NCI-H2227 treated with DMSO at 0.1 percent for 48 hours (cell line): ENCODE results near the gene CENPH.
"Not testable (repeated sequence)": the region's sequence is repeated elsewhere in the genome, so short reads cannot be mapped to it uniquely, and the experiment has no call there.

Experiments used
- DNase-seq: peaks from one replicate; lab custom pipeline; 2025; lab: John Stamatoyannopoulos, UW

Gene CENPH, protein sequence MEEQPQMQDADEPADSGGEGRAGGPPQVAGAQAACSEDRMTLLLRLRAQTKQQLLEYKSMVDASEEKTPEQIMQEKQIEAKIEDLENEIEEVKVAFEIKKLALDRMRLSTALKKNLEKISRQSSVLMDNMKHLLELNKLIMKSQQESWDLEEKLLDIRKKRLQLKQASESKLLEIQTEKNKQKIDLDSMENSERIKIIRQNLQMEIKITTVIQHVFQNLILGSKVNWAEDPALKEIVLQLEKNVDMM

DNA sequence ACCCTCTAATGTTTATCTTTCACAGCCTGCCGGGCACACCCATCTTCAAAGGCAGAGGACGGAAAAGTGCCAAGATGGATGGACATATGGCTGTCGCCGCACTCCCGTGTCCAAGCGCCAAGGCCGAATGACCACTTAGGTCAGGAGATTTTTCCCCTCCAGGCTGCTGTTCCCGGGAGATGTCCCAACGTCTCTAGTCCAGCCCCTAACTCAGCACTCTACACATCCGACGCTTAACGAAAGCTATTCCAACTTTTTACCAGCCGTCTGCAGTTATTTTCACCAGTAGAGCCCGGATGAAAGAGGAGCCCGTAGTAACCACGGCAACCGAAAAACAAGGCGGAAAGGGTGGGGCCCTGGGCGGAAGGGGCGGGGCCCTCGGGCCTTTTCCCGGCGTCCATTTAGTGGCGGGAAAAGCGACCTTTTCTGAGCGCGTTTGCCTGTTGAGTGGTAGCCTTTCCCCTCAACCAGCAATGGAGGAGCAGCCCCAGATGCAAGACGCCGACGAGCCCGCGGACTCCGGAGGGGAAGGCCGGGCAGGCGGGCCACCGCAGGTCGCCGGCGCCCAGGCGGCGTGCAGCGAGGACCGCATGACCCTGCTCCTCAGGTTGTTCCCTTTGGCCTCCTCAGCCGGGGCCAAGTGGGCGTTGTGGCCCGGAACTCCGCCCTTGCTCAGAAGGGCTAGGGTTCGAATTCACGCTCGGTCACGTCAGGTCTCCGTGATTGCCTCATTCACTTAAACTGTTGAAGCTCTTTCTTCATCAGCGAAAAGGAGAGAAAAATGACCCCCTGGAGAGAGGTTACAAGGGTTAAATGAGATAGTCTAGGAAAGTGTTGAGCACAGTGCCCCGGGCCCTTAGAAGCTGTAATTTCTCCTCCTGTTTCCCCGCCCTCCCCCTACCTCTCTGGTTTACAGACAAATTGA, at the start of gene CENPH:
TSS of gene CENPH (plus strand) at position 422 of the 925 bp plus-strand sequence. CDS start at position 474, 52 bp downstream.
- DNase-seq, result peak; percentile 86

DNA sequence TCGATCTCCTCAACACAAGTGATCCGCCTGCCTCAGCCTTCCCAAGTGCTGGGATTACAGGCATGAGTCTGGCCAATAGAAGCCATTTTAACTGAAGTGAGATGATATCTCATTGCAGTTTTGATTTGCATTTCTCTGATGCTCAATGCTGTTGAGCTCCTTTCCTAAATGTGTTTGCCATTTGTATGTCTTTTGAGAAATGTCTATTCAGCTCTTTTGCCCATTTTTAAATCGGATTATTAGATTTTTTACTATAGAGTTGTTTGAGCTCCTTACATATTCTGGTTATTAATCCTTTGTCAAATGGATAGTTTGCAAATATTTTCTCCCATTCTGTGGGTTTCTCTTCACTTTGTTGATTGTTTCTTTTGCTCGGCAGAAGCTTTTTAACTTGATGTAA, 49.1 kb upstream of the CENPH start:
- DNase-seq, result not testable (repeated sequence)

DNA sequence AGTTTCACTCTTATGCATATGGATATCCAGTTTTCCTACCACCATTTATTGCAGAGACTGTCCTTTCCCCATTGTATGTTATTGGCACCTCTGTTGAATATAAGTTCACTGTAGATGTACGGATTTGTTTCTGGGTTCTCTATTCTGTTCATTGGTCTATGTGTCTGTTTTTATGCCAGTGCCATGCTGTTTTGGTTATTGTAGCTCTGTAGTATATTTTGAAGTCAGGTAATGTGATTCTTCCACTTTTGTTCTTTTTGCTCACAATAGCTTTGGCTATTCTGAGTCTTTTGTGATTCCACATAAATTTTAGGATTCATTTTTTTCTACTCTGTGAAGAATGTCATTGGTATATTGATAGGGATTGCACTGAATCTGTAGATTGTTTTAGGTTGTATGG, 48.6 kb upstream of the CENPH start:
- DNase-seq, result no peak

DNA sequence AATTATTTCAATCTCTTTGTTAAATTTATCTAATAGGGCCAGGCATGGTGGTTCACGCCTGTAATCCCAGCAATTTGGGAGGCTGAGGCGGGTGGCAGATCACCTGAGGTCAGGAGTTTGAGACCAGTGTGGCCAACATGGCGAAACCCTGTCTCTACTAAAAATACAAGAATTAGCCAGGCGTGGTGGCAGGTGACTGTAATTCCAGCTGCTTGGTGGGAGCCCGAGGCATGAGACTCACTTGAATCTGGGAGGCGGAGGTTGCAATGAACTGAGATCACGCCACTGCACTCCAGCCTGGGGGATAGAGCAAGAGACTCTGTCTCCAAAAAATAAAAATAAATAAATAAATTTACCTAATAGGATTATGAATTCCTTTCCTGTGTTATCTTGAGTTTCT, 40.8 kb upstream of the CENPH start:
- not testable (repeated sequence) for DNase-seq

DNA sequence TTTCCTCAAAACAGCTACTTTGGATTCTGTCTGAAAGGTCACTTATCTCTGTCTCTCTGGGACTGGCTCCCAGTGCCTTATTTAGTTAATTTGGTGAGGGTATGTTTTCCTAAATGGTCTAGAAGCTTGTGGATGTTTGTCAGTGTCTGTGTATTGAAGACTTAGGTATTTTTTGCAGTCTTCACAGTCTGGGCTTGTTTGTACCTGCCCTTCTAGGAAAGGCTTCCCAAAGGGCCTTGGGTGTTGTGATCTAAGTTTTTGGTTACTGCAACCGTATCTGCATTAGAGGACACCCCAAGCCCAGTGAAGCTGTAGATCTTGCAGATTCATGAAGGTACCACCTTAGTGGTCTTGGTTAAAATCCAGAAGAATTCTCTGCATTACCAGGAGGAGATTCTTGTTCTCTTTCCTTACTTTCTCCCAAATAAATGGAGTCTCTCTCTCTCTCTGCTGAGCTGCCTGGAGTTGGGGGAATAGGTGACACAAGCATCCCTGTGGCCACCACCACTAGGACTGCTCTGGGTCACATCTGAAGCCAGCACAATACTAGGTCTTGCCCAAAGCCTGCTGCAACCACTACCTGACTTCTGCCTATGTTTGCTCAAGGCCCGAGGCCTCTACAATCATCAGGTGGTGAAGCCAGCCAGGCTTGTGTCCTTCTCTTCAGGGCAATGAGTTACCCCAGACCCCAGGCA, 40.3 kb upstream of the CENPH start:
- no peak for DNase-seq

DNA sequence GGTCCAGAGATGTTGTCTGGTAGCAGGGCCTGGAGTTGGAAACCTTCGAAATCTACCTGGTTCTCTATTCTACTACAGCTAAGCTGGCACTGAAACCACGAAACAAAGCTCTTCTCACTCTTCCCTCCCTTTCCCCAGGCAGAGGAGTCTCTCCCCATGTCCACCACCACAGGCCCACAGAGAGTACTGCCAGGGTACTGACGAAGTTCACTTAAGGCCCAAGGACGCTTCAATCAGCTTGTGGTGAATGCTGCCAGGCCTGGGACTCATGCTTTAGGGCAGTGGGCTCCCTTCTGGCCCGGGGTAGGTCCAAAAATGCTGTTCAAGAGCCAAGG, 39.7 kb upstream of the CENPH start:
- no peak for DNase-seq

DNA sequence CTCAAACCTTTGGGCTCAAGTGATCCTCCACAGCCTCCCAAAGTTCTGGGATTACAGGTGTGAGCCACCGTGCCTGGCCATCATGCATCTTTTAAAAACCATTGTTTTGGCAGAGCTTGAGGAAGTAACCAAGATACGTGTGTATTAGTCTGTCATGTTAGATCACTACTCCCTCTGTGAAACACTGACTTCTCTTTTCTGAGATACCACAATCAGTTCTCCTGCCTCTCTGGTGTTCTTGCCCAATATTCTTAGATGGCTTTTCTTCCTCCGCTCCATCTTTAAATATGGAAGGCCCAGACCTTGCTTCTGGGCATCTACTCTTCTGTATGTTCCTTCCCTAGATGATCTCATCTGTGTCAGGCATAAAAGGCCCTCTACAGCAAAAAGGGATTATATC, 36.7 kb upstream of the CENPH start:
- DNase-seq, result no peak

DNA sequence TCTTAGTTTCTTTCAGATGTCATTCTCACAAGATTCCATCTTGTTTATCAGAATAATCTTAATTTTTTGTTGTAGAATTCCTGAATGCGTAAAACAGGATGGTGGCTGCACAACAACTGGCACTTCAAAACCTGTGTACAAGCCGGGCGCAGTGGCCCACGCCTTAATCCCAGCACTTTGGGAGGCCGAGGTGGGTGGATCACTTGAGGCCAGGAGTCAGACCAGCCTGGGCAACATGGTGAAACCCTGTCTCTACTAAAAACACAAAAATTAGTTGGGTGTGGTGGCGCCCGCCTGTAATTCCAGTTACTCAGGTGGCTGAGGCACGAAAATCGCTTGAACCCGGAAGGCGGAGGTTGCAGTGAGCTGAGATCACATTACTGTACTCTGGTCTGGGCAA, 32.9 kb upstream of the CENPH start:
- no peak for DNase-seq

DNA sequence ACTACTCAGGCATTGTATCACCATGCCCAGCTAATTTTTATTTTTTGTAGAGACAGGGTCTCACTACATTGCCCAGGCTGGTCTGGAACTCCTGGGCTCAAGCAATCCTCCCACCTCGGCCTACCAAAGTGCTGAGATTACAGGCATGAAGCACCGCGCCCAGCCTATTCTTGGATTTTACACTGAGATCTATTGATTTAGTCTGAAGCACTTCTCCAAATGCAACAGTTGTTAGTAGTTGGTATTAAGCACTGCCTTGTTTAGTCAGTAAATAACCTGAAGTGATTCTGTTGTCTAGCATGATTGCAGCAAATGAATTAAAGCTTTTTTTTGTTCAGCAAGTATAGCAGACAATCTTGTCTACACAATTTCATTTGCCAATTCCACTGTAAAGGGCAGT, 31.3 kb upstream of the CENPH start:
- DNase-seq, result no peak

DNA sequence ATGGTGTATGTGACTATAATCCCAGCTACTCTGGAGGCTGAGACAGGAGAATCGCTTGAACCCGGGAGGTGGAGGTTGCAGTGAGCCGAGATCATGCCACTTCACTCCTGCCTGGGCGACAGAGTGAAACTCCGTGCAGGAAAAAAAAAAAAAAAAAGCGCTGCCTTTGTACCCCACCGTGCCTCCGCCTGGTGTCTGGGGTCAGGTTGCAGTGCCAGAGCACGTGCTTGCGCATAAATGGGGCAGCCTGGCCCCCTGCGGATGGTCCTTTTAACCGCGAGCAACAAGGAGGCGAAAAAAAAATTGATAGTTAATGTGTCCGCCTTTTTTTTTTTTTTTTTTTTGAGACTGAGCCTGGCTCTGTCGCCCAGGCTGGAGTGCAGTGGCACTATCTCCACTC, 28.7 kb upstream of the CENPH start:
- no peak for DNase-seq

DNA sequence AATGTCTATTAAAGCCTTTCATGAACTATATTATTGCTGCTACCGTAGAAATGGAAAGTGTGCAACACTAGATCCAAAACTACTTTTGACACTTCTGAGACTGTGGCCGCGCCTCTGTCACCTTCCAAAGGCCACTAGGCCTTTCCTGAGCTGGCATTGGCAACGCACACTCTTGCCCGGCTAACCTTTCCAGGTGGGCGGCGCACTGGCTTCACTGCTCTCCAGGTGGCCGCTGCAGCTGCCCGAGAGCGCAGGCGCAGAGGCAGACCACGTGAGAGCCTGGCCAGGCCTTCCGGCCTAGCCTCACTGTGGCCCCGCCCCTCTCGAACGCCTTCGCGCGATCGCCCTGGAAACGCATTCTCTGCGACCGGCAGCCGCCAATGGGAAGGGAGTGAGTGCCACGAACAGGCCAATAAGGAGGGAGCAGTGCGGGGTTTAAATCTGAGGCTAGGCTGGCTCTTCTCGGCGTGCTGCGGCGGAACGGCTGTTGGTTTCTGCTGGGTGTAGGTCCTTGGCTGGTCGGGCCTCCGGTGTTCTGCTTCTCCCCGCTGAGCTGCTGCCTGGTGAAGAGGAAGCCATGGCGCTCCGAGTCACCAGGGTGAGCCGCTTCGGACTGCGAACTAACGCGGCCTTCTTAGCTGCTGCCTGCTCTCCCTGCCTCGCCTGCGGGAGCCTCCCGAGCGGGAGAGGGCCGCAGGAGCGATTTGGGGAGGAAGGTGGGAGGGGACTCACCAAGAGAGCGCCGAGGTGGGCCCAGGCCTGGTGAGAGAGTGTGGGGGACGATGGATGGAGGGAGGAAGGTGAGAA, 22.5 kb upstream of the CENPH start, which contains the start of gene CCNB1:
TSS of gene CCNB1 (plus strand) at position 465 of the 807 bp plus-strand sequence. CDS start at position 578, 113 bp downstream.
- DNase-seq, result peak; percentile 95

DNA sequence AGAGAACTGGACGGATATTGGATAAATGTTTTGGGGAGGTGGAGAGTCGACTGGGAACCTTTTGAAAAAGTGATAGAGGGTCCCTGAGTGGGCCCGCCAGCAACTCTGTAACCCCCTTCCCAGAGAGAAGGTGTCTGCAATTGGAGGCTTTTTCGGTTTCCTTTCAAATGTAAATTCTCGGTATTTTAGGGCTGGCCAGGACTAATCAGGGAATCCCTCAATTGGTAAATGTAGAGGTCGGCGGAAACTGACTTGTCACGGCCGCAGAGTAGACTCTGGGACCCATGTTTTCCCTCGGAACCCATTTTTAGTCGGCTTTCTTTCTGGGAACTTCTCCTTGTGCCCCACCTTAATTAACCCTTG, 21.9 kb upstream of the CENPH start:
- DNase-seq, result no peak

DNA sequence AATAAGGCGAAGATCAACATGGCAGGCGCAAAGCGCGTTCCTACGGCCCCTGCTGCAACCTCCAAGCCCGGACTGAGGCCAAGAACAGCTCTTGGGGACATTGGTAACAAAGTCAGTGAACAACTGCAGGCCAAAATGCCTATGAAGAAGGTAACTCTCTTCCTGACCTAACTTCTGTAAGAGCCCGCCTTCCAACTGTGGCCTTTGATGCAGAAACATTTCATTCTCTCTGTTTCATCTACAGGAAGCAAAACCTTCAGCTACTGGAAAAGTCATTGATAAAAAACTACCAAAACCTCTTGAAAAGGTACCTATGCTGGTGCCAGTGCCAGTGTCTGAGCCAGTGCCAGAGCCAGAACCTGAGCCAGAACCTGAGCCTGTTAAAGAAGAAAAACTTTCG, 21.5 kb upstream of the CENPH start:
- no peak for DNase-seq

DNA sequence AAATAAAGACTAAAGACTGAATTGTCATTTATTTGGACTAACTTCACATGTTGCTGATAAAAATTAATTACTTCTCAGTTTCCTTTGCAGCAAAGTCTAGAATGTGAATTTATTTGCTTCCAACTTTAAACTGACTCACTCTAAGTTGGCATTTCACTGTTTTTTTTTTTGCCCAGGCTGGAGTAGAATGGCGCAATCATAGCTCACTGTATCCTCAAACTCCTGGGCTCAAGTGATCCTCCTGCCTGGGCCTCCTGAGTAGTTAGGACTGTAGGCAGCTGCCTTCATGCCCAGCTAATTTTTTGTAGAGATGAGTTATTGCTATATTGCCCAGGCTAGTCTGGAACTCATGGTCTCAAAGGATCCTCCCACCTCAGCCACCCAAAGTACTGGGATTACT, 18.9 kb upstream of the CENPH start:
- no peak for DNase-seq

DNA sequence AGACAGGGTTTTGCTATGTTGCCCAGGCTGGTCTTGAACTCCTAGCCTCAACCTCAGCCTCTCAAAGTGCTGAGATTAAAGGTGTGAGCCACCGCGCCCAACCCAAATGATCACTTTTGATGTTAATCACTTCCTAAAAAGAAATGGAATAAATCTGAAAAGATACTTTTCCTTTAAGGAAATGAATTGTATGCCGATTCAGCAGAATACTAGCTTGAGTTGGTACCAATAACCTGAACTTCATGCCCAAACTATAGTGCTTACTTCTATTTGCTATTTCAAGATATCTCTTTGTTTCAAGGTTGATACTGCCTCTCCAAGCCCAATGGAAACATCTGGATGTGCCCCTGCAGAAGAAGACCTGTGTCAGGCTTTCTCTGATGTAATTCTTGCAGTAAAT, 18.4 kb upstream of the CENPH start:
- DNase-seq, result no peak

DNA sequence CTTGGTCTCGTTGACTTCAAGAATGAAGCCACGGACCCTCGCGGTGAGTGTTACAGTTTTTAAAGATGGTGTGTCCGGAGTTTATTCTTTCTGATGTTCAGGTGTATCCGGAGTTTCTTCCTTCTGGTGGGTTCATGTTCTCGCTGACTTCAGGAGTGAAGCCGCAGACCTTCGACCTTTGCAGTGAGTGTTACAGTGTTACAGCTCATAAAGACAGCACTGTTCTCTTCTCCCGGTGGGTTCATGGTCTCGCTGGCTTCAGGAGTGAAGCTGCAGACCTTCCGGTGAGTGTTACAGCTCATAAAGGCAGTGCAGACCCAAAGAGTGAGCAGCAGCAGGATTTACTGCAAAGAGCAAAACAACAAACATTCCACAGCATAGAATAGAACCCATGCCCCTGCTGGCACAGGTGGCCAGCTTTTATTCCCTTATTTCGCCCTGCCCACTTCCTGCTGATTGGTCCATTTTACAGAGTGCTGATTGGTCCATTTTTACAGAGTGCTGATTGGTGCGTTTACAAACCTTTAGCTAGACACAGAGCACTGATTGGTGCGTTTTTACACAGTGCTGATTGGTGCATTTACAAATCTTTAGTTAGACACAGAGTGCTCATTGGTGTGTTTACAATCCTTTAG, 7.6 kb upstream of the CENPH start:
- DNase-seq, result not testable (repeated sequence)

DNA sequence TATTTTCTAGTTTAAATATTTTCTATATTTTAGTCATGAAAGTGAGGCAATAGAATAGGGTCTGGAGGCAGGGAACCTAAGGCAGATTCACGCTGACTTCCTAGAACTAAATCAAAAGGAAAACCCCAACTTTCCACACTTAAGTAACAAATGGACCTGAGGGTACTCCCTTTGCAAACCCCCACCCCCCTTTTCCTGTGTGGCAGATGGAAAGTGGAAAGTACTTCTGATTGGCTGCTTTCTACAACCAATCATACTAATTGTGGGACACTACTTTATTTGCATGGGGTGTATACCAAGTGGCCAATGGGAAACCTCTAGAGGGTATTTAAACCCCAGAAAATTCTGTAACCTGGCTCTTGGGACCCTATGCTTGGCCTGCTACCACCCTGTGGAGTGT, 4.8 kb upstream of the CENPH start:
- no peak for DNase-seq

DNA sequence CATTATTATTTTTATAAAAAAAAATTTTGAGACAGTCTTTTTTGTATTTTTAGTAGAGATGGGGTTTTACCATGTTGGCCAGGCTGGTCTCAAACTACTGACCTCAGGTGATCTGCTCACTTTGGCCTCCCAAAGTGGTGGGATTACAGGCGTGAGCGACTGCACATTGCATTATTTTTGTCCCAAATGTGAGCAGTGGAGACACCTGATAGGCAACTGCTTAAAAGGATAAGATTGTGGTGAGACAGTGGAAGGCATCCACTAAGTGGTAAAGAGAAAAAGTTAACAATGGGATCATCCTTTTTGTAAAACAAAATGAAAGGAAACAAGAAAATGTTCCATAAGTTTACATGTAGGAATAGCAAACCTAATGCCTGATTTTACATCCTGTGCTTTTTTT, 2.0 kb upstream of the CENPH start:
- no peak for DNase-seq

DNA sequence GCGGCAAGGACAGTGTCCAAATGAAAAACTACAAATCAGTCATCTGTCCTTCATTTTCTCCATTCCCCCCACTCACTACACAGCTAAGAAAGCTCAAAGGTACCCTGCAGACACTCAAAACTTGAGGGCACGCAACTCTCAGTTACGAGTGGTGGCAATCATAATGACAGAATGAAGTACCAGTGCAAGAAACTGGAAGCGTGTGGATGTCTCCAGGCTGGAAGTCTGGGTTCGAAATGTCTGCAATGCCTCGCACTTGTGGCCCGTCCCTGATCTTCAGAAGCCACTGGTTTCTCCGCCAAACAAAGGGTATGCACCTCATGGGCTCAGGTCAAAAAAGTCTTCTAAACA, 597 bp upstream of the CENPH start:
- DNase-seq, result no peak

DNA sequence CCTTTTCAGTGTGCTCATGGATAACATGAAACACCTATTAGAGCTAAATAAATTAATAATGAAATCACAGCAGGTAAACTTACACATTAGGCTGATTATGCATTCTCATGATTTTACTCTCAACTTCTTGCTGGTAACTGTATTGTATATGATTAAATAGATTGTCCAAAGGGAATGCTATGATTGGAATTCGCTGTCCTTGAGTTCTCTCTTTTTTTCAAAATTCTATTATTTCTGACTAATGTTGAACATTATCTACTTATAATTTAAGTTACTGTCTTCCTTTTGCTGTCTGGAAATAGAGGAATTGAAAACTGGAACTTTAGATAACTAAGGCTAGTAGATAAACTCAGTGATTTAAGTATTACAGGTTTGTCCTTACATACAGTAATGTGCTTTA, 13.1 kb downstream of the CENPH start:
- DNase-seq, result no peak

DNA sequence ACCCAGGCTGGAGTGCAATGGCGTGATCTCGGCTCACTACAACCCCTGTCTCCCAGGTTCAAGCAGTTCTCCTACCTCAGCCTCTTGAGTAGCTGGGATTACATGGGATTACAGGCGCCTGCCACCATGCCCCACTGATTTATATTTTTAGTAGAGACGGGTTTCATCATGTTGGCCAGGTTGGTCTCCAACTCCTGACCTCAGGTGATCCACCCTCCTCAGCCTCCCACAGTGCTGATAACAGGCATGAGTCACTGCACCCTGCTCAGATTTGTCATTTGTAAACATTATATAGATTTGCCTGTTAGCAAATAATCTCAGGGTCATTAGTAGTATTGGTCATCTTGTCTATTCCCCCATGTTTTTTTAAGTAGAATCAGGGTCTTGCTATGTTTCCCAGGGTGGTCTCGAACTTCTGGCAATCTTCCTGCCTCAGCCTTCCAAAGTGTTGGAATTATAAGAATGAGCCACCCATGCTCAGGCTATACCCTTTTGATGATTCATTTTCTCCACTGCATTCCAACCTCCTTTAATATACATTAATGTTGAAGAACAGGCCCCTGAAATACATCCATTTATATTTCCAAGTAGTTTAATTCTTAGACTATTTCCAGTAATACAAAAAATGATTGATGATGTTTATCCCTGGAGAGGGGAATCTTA, 17.3 kb downstream of the CENPH start:
- DNase-seq, result no peak
